Endometrial microvascular endothelial cells (primary cell): ENCODE data around the gene D2HGDH. TPM values are rescaled to one million over a fixed set of nuclear protein-coding genes. Genes with fewer than 3 reads are reported as not detected.
"Not testable (repeated sequence)": the region's sequence is repeated elsewhere in the genome, so short reads cannot be mapped to it uniquely, and the experiment has no call there.

Source experiments
- in situ Hi-C: cut with HindIII; loops from 2 replicates; pipeline ENCODE4 v1.10.0; 2017; ENCODE audit warnings: low sequenced_read_pairs, low pct_unique_long_range_greater_than_20kb; ENCODE audit errors: inconsistent ontology term
- total RNA-seq: library from RNA; depleted of rRNA; stranded (reverse); fragments of >200 nt; gene quantifications from one replicate; pipeline ENCODE4 v1.2.3, GENCODE V29; 2015; ENCODE audit errors: inconsistent ontology term

Gene D2HGDH
- total RNA-seq, 1 donor from 2014 or later = 10.9 TPM

DNA sequence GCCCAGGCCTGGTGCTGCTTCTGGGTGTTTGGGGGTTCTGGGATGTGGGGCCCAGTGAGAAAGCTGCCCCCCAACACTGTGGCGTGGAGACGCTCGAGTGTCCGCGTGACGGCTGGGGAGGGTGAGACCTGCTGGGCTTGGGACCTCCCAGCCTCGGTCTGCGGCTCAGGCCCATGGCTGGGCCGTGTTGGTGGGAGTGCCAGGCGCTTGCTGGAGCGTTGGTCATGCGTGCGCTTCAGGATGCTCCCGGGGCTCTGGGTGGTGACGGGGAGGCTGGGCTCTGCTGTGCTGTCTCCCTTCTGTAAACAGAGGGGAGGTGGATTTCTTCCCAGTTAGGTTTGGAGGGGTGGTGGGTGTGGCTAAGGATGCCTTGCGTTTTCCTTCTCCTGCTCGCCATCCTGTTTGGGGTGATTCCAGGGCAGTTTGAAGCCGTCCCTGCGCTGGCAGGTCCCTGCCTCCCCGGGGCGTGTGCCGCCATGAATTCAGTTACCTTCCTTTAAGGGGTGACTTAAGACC, 42.8 kb downstream of the D2HGDH start:
- in situ Hi-C loops = no loop called here

DNA sequence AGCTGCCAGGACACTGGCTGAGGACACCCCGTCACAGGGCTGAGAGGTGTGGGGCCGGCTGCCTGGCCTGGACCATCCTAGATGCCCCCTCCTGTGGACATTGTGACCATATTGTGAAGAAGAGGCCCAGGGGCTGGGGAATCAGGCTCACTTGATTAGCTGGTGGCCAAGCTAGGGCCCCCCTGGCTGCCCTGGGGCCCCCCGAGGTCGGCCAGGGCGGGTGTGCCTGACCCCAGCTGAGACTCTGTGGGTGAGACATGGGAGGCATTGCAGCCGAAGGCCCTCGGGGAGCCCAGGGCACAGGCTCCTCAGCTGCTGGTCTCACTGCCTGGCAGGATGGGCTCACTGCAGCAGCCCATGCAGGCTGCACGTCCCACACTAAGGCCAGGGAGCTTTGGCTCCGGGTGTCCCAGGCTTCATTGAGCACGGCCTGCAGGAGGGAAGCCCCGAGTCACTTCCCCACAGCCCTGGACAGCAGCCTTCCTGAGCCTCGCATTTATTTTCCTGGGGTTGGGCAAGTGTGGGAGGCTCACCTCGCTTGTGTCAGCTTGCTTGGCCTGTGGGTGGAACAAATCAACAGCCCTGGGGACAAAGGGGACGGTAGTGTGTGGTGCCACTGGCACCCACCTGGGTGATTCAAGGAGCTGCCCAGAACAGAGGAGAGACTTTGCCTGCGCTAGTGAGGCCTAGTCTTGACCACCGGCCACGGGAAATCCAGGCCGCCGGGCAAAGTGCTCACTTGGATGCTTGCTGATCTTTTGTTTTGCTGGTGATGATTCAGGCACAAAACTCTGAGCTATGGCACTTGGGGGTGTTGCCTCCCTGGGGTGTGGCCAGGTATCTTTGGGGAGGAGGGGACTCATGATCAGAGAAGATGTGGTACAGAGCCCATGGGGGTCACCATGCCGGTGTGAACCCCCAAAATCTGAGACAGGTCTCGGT, 43.5 kb downstream of the D2HGDH start:
- in situ Hi-C loops = no loop called here

DNA sequence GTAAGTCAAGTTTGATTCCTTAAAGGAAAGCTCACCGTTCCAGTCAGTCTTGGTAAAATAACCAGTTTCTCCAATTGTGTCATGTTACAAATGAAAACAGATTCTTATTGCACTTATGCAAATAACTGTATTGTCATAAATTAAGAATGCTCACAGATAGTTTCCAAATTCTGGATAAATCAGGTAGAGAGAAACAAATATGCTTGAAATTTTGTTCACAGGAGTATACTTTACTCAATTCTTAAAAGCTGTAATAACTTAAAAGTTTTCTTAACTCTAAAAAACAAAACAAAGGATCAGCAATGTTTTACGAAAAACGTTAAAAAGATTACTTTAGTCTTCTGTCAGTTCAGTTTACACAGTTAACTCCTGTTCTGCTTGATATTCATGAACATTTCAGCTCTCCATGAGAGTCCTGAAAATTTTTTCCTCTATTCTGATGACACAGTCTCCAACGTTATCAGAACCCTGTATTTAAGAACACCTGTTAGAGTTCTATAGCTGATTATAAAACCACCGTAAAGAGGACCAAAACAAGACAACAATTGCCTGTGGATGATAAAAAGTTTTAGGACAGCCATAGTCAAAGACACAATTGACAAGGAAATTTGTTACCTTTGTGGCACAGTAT, 46.6 kb downstream of the D2HGDH start:
- in situ Hi-C loops = no loop called here

DNA sequence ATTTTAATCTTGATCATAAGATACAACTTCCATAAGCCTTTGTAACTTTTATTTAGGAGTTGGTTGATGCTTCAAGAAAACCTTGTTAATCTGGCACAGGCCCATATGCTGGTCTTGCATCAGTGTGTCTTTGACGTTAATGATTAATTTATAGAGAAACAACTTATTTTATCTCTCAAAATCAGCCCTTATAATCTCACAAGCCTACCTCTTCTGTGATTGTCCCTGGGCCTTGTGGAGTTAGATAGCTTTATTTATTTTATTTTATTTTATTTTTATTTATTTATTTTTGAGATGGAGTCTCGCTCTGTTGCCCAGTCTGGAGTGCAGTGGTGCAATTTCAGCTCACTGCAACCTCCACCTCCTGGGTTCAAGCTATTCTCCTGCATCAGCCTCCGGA, 47.6 kb downstream of the D2HGDH start:
- in situ Hi-C loops = not testable (repeated sequence)

DNA sequence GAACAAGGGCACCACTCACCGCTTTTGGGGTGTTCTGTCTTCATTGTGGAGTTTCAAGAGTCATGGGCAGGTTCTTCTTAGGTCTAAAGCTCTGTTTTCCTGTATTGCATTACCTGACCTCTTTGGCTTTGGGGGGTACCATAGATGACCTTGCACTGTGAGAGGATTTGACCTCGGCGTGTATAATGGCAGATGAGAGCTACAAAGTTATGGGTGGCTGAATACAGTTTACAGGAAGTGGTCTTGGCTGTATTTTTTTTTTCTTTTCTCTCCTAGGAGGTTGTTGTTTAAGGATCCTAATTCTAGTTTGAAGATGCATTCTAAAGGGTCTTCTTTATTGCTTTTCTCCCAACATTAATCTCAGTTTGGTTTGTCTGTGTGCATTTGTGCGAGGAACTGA, 53.7 kb downstream of the D2HGDH start:
- in situ Hi-C loops = no loop called here

DNA sequence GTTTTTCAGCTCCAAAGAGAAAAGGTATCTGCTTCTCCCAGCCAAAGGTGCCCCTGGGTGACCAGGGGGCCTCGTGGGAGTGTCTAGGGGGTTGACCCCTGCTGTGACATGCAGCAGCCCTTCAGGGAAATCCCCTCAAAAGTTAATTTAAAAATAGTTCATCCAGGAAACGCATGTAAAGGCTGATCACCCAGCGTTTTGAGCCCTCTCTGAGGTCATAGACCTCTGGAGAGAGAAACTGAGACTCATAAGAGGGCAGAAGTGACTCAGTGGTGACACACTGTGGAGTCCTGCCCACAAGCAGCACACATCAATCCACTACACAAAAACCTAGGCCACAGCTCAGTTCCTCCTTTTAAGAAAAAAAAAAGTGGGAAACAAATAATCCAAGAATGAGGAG, 54.1 kb downstream of the D2HGDH start:
- in situ Hi-C loops = no loop called here

DNA sequence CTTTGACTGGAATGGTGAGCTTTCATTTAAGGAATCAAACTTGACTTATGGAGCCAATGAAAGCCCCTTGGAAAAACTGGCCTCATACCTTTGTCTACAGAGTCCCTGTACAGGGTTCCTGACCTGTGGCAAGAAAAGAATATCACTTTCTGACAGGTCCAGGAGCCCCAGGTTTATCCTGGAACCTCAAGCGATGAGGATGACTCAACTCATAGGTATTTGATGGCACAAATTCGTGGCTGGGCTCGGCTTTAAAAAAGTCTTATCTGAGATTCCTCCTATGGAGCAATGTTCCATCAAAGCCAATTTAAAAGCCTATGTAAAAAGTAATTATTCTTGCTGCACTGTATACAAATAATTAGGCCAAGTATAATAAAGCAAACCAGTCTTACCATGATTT, 57.0 kb downstream of the D2HGDH start:
- in situ Hi-C loops = not testable (repeated sequence)

DNA sequence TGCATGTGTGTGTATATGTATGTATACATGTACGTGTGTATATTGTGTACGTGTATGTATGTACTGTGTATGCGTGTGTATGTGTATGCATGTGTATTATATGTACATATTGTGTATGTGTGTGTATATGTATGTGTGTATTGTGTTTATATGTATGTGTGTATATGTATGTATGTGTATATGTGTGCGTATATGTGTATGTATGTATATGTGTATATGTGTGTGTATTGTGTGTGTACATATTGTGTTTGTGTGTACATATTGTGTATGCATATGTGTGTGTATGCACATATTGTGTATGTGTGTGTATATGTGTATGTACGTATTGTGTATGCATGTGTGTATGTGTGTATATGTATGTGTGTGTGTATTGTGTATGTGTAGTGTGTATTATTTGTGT, 59.0 kb downstream of the D2HGDH start:
- in situ Hi-C loops = no loop called here

DNA sequence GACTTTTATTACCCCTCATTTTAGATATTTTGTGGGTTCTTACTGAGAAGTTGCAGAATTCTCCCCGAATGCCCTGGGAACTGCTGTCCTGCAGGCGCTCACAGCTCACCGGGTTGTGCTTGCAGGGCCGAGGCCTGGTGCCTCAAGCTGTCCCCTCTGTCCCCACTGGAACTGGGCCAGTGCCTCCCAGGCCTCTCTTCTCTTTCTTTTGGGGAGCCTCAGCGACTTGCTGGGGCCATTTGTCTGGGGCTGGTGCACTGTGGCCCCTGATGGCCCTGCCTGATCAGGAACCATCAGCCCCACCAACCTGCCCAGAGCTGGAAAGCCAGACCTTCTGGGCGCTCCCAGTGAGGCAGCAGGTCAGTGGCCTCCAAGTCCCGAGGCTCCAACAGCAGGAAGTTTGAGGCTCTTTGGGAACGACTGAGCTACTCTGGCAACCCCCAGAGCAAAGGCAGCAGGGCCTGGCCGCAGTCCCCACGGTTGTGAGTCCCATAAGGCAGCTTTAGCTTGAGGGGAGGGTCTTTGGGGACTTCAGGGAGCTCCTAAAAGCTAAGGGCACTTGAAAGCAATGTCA, 59.9 kb downstream of the D2HGDH start:
- in situ Hi-C loops = no loop called here

DNA sequence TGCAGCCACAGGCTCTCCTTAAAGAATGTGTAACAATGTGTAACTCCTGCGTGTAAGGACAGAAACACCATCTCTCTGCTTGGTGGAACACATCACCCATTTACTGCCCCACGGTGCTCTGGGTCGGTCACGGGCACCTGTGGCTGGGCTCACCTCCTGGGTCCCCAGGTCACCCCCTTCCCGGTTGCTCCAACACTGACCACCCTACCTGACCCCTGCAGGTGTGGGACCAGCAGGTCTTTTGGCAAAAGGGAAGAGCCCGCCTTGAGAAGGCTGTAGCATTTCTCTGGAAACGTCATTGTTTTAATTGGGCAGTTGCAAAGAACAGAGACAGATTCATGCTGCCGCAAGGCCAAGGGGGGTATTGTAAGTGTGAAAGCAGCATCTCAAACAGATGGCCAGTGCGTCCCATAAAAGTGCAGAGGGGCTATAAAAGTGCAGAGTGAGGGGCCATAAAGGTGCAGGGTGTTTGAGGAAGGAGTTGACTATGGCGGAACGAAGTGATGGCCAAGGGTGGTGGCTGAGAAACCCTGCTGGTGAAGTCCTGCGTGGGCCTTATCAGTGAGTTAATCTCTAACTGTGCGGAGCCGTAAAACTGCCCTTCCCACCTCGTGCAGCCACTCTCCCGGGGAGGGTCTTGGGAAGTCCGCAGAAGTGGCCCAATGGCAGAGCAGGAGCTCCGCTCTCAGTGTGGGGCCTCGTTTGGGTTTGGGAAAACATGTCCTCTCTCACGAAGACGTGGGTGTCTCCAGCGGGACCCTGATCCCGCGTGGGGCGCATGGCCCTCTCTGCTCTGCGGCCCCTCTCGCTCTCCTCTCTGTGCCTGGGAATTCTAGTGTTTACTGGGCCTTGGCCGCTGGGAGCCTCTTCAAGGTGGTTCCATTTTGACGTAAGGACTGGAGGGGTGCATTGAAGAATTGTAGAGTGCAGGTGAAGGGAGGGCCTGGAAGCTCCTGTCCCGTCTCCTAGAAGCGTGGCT, 60.9 kb downstream of the D2HGDH start:
- in situ Hi-C loops = no loop called here

DNA sequence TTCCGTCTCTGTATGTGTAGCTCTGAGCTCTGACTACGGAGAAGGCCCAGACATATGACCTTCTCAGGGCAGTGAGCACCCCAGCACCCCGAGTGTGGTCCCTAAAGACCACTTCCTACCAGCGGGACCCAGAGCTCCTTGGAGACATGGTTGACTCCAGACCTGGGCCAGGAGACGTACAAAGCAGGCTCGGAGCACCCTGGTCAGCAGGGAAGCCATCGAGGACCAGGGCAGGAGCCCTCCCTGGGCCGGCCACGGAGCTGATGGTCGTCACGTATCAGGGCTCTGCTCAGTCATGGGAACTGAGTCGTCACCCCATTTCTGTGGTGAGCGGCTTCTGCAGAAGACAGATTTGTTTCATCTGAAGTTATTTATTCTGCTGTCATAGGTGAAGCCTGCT, 61.8 kb downstream of the D2HGDH start:
- in situ Hi-C loops = no loop called here

DNA sequence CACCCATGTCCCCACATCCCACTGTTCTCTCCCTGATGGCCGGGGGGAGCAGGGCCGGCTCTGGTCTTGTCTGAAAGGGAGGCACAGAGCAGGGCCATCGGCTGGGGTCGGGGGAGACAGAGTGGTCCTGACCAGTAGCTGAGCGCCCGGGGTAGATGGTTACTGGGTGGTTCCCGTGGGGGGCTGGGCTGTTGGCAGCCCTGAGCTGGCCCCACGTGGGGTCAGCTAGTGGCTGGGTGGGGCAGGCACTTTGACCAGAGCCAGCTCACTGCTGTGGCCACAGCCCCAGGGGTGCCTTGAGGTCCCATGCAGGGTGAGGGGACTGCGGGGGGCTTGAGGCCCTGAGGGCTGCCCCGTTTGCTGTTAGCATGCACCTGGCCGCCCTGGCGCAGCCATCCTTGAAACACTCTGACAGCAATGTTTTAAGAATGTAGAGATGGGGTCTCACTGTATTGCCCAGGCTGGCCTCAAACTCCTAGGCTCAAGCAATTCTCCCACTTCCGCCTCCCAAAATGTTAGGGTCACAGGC, 62.2 kb downstream of the D2HGDH start:
- in situ Hi-C loops = no loop called here

DNA sequence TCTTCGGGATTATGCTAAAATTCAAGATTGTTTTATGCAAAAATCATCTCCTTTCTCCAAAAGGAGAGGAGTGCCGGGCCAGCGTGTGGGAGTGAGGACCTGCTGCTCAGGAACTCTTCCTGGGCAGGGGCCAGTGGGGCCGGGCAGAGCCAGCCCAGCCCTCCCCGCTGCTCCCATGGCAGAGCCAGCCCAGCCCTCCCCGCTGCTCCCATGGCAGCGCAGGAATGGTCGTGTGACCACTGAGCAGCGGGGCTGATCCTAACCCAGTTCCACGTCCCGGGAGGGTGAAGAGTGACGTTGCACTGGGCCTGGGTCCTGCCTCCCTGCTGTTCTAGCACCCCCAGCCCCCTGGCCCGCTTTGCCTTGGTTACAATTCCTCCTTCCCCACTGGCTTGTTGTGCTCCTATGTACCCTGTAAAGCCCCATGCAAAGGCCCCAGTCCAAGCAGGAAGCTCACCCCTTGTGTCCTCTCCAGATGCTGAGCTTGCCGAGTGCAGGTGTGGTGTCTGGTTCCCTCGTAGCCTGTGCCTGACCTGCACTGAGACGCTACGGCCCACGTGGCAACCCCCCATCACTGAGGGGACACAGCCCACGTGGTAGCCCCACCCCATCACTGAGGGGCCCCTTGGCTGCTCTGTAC, 63.1 kb downstream of the D2HGDH start:
- in situ Hi-C loops = no loop called here

DNA sequence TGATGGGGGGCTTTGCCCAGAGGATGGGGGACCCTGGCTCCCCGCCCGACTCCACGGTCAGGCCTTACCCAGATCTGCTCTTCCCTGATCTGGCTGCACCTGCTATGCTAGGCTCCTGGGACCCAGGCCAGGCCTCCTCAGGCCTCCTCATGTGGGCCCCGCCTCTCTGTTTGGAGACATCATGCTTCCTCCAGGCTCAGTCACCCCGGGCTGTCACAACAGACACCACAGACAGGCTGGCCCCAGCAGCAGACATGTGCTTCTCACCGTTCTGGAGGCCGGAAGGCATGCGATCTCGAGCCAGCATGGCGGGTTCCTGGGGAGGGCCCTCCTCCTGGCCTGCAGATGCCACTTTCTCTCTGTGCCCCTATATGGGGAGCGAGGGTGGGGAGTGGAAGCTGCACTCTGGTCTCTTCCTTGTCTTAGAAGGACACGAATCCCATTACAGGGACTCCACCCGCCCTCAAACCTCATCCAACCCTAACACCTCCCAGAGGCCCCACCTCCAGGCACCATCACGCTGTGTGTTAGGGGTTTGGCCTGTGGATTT, 63.7 kb downstream of the D2HGDH start:
- in situ Hi-C loops = no loop called here

DNA sequence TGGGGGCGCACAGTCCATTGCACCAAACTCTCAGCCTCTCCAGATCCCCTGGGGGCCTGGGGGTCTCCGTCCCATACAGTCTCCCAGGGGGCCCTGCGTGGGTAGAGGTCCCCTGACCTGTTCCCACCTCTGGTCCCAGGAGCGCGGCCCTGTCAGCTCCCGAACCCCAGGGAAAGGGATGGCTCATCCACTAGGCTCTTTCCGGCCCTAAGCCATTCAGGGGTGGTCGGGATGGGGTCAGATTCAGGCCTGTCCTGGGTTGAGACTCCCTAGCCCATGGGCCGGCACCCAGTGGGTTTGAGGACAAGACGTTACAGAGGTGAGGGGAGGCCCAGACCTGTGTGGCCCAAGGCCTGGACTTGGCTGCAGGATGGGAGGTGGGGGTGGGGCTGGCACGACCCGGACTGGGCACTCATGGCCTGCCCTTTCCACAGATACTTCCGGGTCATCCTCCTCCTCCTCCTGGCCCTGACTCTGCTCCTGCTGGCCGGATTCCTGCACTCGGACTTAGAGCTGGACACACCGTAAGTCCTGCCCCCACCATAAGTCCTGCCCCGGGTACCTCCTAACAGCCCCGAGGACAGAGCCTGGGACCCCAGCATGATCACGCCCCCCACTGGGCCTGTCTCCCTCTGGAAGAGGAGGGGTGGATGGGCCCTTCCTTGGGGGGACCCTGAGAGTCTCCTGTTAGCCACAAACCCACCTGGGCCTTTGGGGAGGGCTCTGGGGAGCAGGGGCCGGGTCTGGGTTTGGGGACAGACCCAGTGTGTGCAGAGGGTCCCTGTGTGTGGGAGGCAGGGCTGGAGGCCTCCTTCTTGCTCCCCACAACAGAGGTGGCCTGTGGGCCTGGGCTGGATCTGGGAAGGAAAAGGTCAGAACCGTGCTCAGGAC, 64.4 kb downstream of the D2HGDH start:
- in situ Hi-C loops = no loop called here

DNA sequence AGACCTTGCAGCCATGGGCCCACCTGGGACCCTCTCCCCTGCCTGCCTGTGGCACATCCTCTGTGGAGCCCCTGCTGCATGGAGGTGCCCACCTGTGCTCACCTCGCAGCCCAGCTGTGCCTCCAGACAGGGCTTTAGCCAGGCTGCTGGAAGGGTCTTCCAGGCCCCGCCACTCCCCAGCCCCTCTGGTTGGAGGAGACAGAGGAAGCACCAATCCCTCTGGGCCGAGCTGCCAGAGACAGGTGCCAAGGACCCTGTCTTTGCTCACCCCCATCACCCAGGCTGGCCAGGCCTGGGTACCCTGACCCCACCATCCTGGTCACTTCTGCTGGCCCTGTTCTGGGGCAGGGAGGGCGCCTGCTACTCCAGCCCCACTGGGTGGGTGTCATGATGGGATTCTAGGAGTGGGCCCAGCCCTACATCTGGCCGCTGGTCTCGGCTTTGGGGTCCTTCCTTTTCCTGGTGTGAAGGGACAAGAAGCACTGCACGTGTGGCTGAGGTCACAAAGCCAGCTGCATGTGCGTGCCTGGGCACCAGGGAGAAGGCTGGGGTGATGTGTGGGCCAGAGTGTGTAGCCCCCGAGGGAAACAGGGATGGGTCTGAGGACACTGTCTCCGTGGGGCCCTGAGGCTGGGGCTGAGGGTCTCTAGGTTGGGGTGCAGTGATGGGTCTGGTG, 65.2 kb downstream of the D2HGDH start:
- in situ Hi-C loops = no loop called here
